ENCODE data around the gene PLAGL1.

The PLAGL1 gene

GRCh38 chr6:143901885-143902750 lies 105.9 kb downstream of the PLAGL1 start:
- H3K27ac ChIP-seq: no peak overlapping the region
- TF ChIP-seq CTCF (conservative IDR thresholded peaks at IDR 0.05): no peak

GRCh38 chr6:143900358-143900757 lies 107.7 kb downstream of the PLAGL1 start:
- H3K27ac ChIP-seq: no peak overlapping the region
- TF ChIP-seq CTCF (conservative IDR thresholded peaks at IDR 0.05): no peak

GRCh38 chr6:143896126-143896860 lies 111.8 kb downstream of the PLAGL1 start:
- no peak for TF ChIP-seq CTCF (conservative IDR thresholded peaks at IDR 0.05)
- peak overlapping the region; percentile 62 for H3K27ac ChIP-seq

GRCh38 chr6:143894655-143895054 lies 113.4 kb downstream of the PLAGL1 start:
- H3K27ac ChIP-seq: no peak overlapping the region
- no peak for TF ChIP-seq CTCF (conservative IDR thresholded peaks at IDR 0.05)
